Measurements from ENCODE around the gene ADORA3. TPM values are rescaled to one million over a fixed set of nuclear protein-coding genes. Genes with fewer than 3 reads are reported as not detected.
A peak's percentile ranks its signal among the peaks of the same experiment; 100 is the strongest.

Gene ADORA3
- total RNA-seq, 2 donors from 2014 or later = 2.1 to 4.7 TPM

- intact Hi-C loops (cut with DNase I, micrococcal nuclease) = no loop called here
- ATAC-seq (no peak), DNase-seq (no peak)
Measured at GRCh38 chr1:111461765-111462164, 41.7 kb downstream of the ADORA3 start.

GRCh38 chr1:111455642-111456031, 47.8 kb downstream of the ADORA3 start:
- intact Hi-C loops (cut with DNase I, micrococcal nuclease) = no loop called here
- DNase-seq = no peak
- ATAC-seq = no peak

DNA sequence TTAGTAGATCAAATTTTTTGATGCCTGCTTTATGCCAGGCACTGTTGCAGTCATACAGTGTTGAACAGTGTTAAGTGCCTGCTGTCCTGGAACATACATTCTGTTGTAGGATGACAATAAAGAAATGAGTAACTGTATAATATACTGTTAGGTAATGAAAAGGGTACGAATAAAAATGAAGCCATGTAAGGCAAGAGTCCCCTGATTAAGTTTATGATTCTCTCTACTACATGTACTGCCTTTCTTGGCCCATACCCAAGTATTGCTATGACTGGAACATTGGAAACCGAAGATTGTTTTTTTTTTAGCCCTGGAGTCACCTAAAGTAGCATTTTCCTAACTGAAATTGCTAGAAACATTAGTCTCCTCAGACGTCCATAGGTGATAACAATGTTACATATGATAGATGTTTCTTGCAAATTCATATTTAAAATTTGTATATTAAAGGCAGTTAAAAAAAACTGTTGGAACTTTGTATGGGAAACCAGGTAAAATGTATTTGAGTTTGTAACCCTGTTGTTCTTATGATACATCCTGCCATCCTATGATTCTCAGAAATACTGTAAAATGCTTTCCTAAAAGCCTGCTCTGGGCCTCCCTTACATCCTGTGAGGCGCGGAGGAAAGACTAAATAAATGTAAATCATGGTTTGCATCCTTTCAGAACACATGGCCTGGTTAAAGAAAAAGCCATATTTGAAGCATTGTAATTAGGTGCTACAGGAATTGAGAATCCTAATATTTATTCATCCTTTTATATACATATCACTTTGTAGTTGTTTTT, 48.4 kb downstream of the ADORA3 start:
- ATAC-seq = peak; percentile 28
- intact Hi-C loops (cut with DNase I, micrococcal nuclease) = no loop called here
- no peak for DNase-seq

- DNase-seq (no peak), ATAC-seq (no peak)
- intact Hi-C loops (cut with DNase I, micrococcal nuclease) = no loop called here
Measured at GRCh38 chr1:111453706-111454105, 49.7 kb downstream of the ADORA3 start.

GRCh38 chr1:111452581-111452980, 50.9 kb downstream of the ADORA3 start:
- DNase-seq (no peak), ATAC-seq (no peak)
- intact Hi-C loops (cut with DNase I, micrococcal nuclease) = no loop called here

GRCh38 chr1:111450185-111450584, 53.2 kb downstream of the ADORA3 start:
- ATAC-seq (no peak), DNase-seq (no peak)
- intact Hi-C loops (cut with DNase I, micrococcal nuclease) = no loop called here

- intact Hi-C loops (cut with DNase I, micrococcal nuclease) = no loop called here
- DNase-seq = no peak
- ATAC-seq = no peak
Measured at GRCh38 chr1:111449703-111450017, 53.8 kb downstream of the ADORA3 start.

Other genes starting within 250 kb of the ADORA3 start
- not detected for gene CHIA, start 212.8 kb downstream of the ADORA3 start, total RNA-seq
- gene OVGP1, start 75.9 kb downstream of the ADORA3 start, total RNA-seq = 1 to 10 TPM; 1.6 to 3.1 TPM
- 10 to 100 TPM; 20.5 to 26.6 TPM for gene WDR77, start 54.4 kb downstream of the ADORA3 start, total RNA-seq
- gene ATP5PB, start 54.2 kb downstream of the ADORA3 start, total RNA-seq = 100 to 1,000 TPM; 410 to 461 TPM
- 1 to 10 TPM; 4.4 to 5.6 TPM for gene C1orf162, start 29.6 kb downstream of the ADORA3 start, total RNA-seq
- 1 to 10 TPM; 1.2 to 1.6 TPM for gene TMIGD3, start within 50 bp of the ADORA3 start, total RNA-seq
- 100 to 1,000 TPM in 1 of 2 donors, 10 to 100 TPM in 1; 82.3 to 113 TPM for gene RAP1A, start 116.2 kb upstream of the ADORA3 start, total RNA-seq
- 1 to 10 TPM; 3.2 to 6.2 TPM for gene INKA2, start 235.8 kb upstream of the ADORA3 start, total RNA-seq